Measurements from ENCODE around the gene POLE3. TPM values are rescaled to one million over a fixed set of nuclear protein-coding genes. Genes with fewer than 3 reads are reported as not detected.
A peak's percentile ranks its signal among the peaks of the same experiment; 100 is the strongest.

Gene POLE3, protein sequence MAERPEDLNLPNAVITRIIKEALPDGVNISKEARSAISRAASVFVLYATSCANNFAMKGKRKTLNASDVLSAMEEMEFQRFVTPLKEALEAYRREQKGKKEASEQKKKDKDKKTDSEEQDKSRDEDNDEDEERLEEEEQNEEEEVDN
- total RNA-seq (2014; rRNA removed; shearing (Covaris generic)) (52.1 and 55.4 TPM in 2 replicates), polyA plus RNA-seq (2016; fragmentation: Nextera tagmentation; extraction: Ambion mirVana) (49.4 and 55.8 TPM in 2 replicates)

DNA sequence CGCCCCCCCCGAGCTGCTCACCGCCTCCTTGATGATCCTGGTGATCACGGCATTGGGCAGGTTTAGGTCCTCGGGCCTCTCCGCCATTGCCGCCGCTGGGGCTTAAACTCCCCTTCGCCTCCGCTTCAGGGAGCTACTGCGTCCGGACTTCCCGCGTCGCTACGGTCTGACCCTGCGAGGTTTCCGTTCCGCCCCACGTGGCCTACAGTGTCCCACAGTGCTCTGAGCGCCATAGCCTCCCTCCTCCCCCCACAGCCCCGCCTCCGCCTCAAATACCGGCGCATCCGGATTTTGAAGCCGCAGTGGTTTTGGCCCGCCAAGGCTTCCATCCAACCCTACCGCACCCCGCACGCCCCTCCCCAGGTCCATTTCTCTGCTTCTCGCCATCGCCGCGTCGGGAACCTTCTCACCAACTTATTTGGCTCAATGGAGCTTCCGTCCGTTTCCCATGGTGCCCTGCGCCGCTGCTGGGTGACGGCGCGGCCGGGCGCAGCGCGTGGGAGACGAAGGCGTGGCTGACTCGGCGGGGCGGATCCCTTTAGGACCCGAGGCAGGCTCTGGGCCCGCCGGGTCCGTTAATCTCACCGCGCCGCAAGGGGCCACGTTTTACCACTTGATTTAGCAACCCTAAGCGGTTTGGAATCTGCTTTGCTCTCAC, at the start of gene POLE3, which contains the start of gene C9orf43:
POLE3 (minus strand) TSS at position 469 of the 658 bp plus-strand sequence; CDS start at position 87, 382 bp downstream.
C9orf43 (plus strand) TSS at position 541 of the 658 bp plus-strand sequence. CDS start 2,747 bp downstream, outside the sequence.
- Histone ChIP-seq H3K4me2 (ENCODE audit: unreplicated experiment) (peak within 1 kb of the TSS; percentile 91), H3K27me3 (replicated peaks; ENCODE audit: insufficient read depth) (no peaks in the 10 kb centered on the region), H4K20me1 (ENCODE audit: insufficient read depth) (no peaks in the 10 kb centered on the region), H2AFZ (peak within 1 kb of the TSS; percentile 95), H3F3A (ENCODE audit: insufficient read depth) (peaks cover 31% of the 10 kb centered on the region), H3K27ac (peak within 1 kb of the TSS; percentile 95), H3K4me3 (peak within 1 kb of the TSS; percentile 84), H3K36me3 (ENCODE audit: low read depth) (peaks cover 9% of the 10 kb centered on the region; the same call in 1 of the 2 replicates), H3K9me2 (ENCODE audit: insufficient read depth) (no peaks in the 10 kb centered on the region), H3K9me3 (ENCODE audit: low read depth) (no peaks in the 10 kb centered on the region), H3K79me2 (ENCODE audit: insufficient read depth) (peaks cover 34% of the 10 kb centered on the region), H3K9ac (peak within 1 kb of the TSS; percentile 98), H3K4me1 (ENCODE audit: insufficient read depth) (peaks cover 7% of the 10 kb centered on the region)
- WGBS, 2 experiments (ENCODE audit: low coverage in 1 of 2, low lambda C conversion rate in 2 of 2, missing lambda C conversion rate in 2 of 2) = 1 to 2% methylated on average over 50 to 56 of the region's 61 CpGs
- in situ Hi-C loops (cut with MboI) = no loop called here
- no peak for TF ChIP-seq EZH2phosphoT487 (IDR thresholded peaks at IDR 0.05; ENCODE audit: insufficient read depth, low read depth)
- peak; percentile 99 for DNase-seq

DNA sequence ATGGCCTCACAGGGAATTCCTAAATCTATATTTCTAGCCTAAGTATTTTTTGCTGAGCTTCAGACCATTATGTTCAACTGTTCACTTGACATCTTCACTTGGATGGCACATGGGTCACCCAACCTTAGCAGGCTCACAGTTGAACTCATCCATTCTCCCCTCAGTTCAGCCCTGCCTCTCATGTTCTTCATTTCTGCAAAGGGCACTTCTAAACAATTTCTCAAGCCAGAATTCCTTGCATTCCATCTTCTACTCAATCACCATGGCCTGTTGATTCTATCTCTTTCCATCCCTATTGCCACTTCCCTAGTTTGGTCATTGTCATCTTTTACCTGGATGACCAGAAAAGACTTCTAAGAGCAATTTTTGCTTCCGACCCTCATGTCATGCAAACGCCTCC, 45.8 kb upstream of the POLE3 start:
- peak overlapping the region; percentile 75 for H3K4me2 ChIP-seq (ENCODE audit: unreplicated experiment)
- DNase-seq = peak; percentile 54

DNA sequence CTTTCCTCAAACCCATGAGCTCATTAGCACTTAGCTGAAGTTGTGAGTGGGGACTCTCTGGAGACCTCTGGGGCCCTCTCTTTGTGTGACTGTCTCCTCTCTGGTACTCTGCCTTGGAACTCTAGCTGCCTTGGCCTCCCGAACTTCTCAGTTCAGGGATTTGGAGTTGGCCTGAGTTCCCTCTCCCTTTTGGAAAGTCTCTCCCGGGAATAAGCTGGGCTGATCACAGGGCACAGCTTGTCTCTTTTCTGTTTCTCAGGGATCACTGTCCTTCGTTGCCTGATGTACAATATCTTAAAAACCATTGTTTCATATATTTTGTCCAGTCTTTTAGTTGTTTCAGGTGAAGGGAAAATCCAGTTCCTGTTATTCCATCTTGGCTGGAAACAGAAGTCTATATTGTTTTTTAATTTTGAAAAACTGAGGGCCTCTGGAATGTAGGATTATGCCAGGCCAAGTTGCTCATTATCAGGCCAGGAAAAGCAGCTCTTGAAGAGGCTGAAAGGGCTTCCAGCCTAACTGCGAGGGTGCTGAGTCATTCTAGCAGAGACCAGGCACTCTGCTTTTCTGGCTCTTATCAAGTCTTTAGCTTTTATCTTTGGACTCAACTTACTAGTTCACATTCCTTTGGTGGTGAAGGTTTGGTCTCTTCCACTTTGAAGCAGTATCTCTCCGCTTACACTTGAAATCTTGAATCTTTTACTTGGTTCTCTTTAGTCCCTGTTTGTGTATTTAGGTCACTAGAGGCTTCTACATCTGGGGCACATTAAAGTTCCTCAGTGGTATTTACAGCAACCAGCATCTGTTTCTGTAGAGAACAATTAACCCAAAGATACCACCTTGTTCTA, 44.7 kb upstream of the POLE3 start:
- Histone ChIP-seq H3K9ac (peak overlapping the region; percentile 61), H3K36me3 (ENCODE audit: low read depth) (no peaks in the 10 kb centered on the region), H3K27me3 (replicated peaks; ENCODE audit: insufficient read depth) (no peaks in the 10 kb centered on the region), H2AFZ (peak overlapping the region; percentile 86), H3K9me2 (ENCODE audit: insufficient read depth) (no peaks in the 10 kb centered on the region), H4K20me1 (ENCODE audit: insufficient read depth) (no peaks in the 10 kb centered on the region), H3K4me2 (ENCODE audit: unreplicated experiment) (peak overlapping the region; percentile 75), H3K79me2 (ENCODE audit: insufficient read depth) (no peaks in the 10 kb centered on the region), H3K9me3 (ENCODE audit: low read depth) (no peaks in the 10 kb centered on the region), H3K27ac (peak overlapping the region; percentile 83), H3K4me3 (peak overlapping the region; percentile 15; the same call in 1 of the 2 replicates), H3K4me1 (ENCODE audit: insufficient read depth) (peaks cover 27% of the 10 kb centered on the region), H3F3A (ENCODE audit: insufficient read depth) (peaks cover 32% of the 10 kb centered on the region)
- no peak for TF ChIP-seq EZH2phosphoT487 (IDR thresholded peaks at IDR 0.05; ENCODE audit: insufficient read depth, low read depth)
- WGBS, 2 experiments (ENCODE audit: low coverage in 1 of 2, low lambda C conversion rate in 2 of 2, missing lambda C conversion rate in 2 of 2) = 4 to 8% methylated on average over 5 of the region's 5 CpGs
- in situ Hi-C loops (cut with MboI) = loop anchor here (5.0 kb wide), 1 partner anchor 127 kb away; no protein-coding TSS in a partner anchor
- DNase-seq = peak; percentile 91

More for the DNA sequence above, 45.8 kb upstream of the POLE3 start:
- TF ChIP-seq EZH2phosphoT487 (IDR thresholded peaks at IDR 0.05; ENCODE audit: insufficient read depth, low read depth) = no peak
- no peak for TF ChIP-seq EZH2 (IDR thresholded peaks at IDR 0.05; ENCODE audit: insufficient read depth, poor library complexity, severe bottlenecking)
- H3K36me3 ChIP-seq (ENCODE audit: low read depth) = no peaks in the 10 kb centered on the region
- H3K4me3 ChIP-seq = no peak overlapping the region
- H3K27me3 ChIP-seq (replicated peaks; ENCODE audit: insufficient read depth) = no peaks in the 10 kb centered on the region
- H3K79me2 ChIP-seq (ENCODE audit: insufficient read depth) = no peaks in the 10 kb centered on the region
- H3K27ac ChIP-seq = peak overlapping the region; percentile 83; the same call in 1 of the 2 replicates
- 93 to 94% methylated on average over 2 of the region's 2 CpGs for WGBS, 2 experiments (ENCODE audit: low coverage in 1 of 2, low lambda C conversion rate in 2 of 2, missing lambda C conversion rate in 2 of 2)
- H3K9ac ChIP-seq = no peak overlapping the region
- no peaks in the 10 kb centered on the region for H4K20me1 ChIP-seq (ENCODE audit: insufficient read depth)
- no peaks in the 10 kb centered on the region for H3K9me2 ChIP-seq (ENCODE audit: insufficient read depth)
- peaks cover 27% of the 10 kb centered on the region for H3K4me1 ChIP-seq (ENCODE audit: insufficient read depth)
- no peaks in the 10 kb centered on the region for H3K9me3 ChIP-seq (ENCODE audit: low read depth)
- in situ Hi-C loops (cut with MboI) = no loop called here
- peaks cover 32% of the 10 kb centered on the region for H3F3A ChIP-seq (ENCODE audit: insufficient read depth)
- H2AFZ ChIP-seq = no peak overlapping the region

DNA sequence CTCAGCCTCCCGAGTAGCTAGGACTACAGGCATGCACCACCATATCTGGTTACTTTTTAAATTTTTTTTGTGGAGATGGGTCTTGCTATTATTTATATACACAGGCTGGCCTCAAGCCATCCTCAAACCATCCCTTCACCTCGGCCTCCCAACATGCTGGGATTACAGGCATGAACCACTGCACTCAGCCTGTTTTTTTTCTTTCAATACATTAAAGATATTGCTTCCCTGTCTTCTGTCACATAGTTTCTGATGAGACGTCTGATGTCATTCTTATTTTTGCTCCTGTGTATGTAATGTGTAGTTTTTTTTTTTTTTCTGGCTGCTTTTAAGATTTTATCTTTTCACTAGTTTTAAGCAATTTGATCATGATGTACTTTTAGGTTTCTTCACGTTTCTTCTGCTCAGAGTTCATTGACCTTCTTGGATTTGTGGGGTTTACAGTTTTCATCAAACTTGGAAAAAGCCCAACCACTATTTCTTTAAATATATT, 41.7 kb upstream of the POLE3 start:
- in situ Hi-C loops (cut with MboI) = loop anchor here (5.0 kb wide), 1 partner anchor 130 kb away; no protein-coding TSS in a partner anchor
- Histone ChIP-seq H3K4me3 (no peak overlapping the region), H3K79me2 (ENCODE audit: insufficient read depth) (no peaks in the 10 kb centered on the region), H3K27ac (no peak overlapping the region), H3K9ac (no peak overlapping the region), H3K9me2 (ENCODE audit: insufficient read depth) (no peaks in the 10 kb centered on the region), H3K36me3 (ENCODE audit: low read depth) (no peaks in the 10 kb centered on the region), H3K4me1 (ENCODE audit: insufficient read depth) (peaks cover 27% of the 10 kb centered on the region), H3K27me3 (replicated peaks; ENCODE audit: insufficient read depth) (no peaks in the 10 kb centered on the region), H2AFZ (no peak overlapping the region), H3F3A (ENCODE audit: insufficient read depth) (peaks cover 28% of the 10 kb centered on the region), H3K4me2 (ENCODE audit: unreplicated experiment) (no peak overlapping the region), H4K20me1 (ENCODE audit: insufficient read depth) (no peaks in the 10 kb centered on the region), H3K9me3 (ENCODE audit: low read depth) (no peaks in the 10 kb centered on the region)
- no peak for DNase-seq
- TF ChIP-seq EZH2 (IDR thresholded peaks at IDR 0.05; ENCODE audit: insufficient read depth, poor library complexity, severe bottlenecking) = no peak
- TF ChIP-seq EZH2phosphoT487 (IDR thresholded peaks at IDR 0.05; ENCODE audit: insufficient read depth, low read depth) = no peak
- 76 to 85% methylated on average over 4 of the region's 4 CpGs for whole genome bisulfite sequencing, 2 experiments (ENCODE audit: low coverage in 1 of 2, low lambda C conversion rate in 2 of 2, missing lambda C conversion rate in 2 of 2)
